Measurements from ENCODE around the gene GIMAP2.
"Not testable (repeated sequence)": the region's sequence is repeated elsewhere in the genome, so short reads cannot be mapped to it uniquely, and the experiment has no call there.

GIMAP2 gene

DNA sequence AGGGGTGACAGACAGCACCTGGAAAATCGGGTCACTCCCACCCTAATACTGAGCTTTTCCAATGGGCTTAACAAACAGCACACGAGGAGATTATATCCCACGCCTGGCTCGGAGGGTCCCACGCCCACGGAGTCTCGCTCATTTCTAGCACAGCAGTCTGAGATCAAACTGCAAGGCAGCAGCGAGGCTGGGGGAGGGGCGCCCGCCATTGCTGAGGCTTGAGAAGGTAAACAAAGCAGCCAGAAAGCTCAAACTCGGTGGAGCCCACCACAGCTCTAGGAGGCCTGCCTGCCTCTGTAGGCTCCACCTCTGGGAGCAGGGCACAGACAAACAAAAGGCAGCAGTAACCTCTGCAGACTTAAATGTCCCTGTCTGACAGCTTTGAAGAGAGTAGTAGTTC, 6.9 kb upstream of the GIMAP2 start:
- DNase-seq, result not testable (repeated sequence)

DNA sequence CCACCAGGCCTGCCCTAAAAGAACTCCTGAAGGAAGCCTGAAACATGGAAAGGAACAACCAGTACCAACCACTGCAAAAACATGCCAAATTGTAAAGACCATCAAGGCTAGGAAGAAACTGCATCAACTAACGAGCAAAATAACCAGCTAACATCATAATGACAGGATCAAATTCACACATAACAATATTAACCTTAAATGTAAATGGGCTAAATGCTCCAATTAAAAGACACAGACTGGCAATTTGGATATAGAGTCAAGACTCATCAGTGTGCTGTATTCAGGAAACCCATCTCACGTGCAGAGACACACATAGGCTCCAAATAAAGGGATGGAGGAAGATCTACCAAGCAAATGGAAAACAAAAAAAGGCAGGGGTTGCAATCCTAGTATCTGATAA, 5.1 kb upstream of the GIMAP2 start:
- DNase-seq, result not testable (repeated sequence)

DNA sequence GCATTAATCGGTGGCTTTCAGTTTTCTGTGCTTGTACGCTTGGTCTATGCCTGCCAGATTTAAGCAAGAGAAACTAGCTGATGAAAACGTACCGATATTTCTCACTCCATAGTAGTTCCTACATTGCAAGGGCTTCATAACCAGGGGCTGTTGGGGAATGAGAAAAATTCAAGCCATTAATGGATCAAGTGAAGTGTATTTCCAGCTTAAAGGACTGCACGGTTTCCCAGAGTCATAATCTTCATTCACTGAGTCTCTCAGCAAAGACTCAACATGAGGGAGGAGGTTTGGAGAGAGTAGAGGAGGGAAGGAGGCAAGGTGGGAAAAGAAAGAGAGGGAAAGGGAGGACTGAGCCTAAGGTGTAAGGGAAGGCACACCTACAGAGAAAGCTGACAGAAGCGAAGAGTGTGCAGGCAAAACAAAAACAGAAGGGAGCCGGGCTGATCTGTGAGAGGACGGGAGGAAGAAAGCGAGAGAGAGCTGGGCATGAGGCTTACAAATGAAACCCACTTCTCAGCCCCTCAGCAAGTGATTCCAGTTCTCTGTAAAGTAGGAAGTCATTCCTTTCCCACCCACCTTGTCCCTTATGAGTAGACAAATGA, 625 bp downstream of the GIMAP2 start:
- no peak for DNase-seq

DNA sequence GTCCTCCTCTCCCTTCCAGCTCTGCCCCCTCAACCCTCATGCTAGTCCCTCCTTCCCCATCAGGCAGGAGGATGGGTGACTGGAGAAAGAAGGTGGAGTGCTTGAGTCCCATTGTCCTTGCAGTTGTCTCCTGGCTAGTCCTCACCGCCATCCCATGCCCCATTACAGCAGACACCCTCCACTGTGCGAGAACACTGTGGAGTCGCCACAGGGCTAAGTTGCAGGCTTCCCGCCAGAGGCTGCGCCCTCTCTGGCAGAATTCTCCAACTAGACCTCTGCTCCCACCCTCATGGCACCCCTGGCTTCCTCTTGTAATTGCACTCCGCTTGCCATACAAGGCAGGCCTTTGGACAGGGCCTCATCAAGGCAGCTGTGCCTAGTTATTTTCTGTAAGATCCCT, 3.1 kb downstream of the GIMAP2 start:
- no peak for DNase-seq

DNA sequence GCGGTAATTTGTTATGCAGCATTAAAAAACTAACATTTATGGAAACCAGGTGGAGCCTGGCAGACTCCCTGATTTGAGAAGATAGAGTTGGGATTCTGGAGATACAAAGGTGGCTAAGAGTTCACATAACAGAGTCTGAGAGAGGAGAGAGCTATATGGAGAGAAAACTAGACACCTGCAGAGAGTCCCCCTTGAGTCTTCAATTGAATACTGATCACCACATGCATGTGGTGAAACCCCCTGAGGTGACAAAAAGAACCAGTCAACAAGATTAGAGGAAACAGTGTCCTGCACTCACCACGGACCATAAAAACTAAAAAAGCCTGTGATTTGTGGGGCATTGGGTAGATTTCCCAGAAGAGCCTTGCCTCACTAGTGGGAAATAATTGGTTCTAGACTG, 10.1 kb downstream of the GIMAP2 start:
- no peak for DNase-seq

DNA sequence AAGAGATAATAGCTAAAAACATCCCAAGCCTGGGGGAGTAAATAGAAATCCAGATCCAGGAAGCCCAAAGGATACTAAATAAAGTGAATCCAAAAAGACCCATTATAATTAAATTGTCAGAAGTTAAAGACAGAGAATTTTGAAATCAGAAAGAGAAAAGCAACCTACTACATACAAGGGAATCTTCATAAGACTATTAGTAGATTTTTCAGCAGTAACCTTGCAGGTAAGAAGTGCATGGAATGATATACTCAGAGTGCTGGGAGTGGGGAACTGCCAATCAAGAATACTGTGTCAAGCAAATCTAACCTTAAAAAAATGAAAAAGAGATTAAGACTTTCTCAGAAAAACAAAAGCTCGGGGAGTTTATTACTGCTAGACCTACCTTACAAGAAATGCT, 17.7 kb downstream of the GIMAP2 start:
- no peak for DNase-seq

DNA sequence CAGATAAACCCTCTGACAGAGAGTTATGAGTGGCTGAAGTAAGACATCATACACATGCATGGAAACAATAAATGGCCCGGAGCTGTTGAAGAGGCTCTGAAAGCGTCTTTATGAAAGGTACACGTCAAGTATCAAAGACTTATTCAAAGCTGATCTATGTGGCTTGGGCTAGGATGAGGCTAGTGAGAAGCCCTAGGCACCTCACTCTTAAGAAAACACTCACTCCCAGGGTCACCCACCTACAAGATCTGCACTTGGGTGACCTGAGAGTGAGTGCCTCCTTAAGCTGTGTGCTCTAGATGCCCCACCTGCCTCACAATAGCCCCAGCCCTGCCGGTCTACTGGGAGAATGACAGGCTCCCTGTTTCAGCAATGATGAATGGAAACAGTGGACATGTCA, 29.8 kb downstream of the GIMAP2 start:
- no peak for DNase-seq

DNA sequence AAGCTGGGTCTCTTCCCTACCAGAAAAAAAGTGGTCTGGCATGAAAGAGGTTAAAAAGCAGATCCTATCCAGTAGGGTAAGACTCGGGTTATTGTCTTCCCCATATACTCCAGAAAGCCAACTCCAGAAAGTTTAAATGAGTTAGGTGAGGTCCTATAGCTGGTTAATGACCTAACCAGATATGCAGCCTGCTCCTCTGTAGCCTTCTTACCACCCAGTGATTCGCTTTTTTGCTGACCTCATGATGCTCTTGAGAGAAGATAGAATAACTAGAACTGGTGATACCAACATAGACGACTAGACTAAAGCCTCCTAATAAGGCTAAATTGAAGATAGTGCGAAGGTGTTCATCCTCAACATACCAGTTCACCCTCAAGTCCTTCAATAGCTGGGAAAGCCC, 30.2 kb downstream of the GIMAP2 start:
- DNase-seq, result no peak

DNA sequence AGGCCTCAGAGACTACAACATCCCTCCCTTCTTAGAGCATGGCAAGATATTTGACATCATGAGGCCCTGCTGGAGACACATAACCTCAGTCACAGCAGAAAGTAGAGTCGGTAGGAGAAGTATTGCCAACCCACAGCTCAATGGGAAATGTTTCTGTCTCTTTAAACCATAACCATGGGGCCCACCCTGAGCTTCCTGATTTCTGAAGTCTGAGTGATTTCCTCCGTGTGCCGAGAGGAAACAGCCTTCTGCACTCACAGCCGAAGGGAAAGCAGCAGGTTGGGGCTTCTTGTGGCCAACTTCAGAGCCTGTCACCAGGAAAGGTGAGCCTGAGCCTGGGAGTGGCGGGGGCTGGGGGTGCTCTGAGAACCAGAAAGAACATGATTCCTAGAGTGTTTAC, 30.9 kb downstream of the GIMAP2 start, which contains the start of gene GIMAP1:
GIMAP1 (plus strand) TSS at position 246 of the 400 bp plus-strand sequence. CDS start 2,435 bp downstream, outside the sequence.
- no peak for DNase-seq

DNA sequence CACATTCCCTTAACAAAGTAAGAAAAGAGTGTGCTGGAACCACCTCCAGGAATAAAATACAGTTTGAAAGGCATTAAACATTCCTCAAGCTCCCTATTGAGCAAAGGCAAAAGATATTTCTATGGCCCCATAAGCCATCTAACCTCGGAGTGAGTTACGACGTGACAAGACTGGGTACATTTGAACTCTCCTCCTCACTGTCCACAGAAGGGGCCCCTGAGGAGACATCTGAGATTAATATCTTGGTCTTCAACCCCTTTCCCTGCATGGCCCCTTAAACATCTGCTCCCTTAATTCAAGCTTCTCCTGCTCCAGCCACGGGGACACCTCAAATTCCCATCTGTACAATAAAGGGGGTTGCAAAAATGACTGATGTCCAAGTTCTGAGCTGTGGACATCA, 31.4 kb downstream of the GIMAP2 start:
- DNase-seq, result no peak

DNA sequence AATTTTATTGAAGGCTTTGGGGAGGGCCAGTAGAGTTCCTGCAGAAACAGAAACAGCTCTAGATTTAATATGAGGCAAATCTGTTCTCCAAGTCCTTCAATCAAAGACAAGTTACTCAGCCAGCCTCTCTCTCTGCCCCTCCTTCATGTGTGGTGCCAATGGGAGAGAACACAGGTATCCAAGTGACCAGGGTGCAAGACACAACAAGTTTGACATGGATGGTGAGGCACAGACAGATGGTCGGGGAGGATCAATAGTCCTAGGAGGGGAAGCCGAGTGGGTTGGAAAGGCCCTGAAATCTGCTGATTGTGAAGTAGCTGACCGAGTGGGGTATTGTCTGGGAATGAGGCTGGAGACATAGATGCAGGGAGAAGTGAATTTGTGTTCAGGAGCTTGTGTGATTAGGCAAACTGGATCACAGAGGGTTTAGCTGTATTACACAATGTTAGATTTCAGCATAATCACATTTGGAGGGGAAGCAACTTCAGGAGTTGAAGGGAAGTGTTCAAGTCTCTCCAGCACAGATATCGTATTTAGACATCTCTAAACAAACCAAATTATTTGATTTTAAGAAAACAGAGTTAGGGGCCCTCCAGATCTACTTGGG, 32.4 kb downstream of the GIMAP2 start:
- DNase-seq, result no peak

DNA sequence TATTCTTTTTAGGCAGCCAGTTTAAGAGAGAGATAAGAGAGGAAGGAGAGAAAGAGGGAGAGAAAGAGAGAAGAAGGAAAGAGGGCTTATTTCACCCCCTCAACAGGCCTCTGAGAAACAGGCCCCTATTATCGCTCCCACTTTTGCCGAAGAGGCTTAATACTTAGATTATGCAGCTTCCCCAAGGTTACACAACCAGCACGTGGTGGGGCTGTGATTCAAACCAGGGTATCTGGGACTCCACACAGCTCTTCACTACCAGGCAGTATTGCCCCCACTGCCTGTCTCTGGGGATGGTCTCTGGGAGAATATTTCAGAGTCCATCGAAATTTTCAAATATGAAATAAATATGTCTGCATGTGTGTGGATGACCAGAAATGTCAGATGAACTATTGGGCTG, 33.9 kb downstream of the GIMAP2 start:
- DNase-seq, result no peak

DNA sequence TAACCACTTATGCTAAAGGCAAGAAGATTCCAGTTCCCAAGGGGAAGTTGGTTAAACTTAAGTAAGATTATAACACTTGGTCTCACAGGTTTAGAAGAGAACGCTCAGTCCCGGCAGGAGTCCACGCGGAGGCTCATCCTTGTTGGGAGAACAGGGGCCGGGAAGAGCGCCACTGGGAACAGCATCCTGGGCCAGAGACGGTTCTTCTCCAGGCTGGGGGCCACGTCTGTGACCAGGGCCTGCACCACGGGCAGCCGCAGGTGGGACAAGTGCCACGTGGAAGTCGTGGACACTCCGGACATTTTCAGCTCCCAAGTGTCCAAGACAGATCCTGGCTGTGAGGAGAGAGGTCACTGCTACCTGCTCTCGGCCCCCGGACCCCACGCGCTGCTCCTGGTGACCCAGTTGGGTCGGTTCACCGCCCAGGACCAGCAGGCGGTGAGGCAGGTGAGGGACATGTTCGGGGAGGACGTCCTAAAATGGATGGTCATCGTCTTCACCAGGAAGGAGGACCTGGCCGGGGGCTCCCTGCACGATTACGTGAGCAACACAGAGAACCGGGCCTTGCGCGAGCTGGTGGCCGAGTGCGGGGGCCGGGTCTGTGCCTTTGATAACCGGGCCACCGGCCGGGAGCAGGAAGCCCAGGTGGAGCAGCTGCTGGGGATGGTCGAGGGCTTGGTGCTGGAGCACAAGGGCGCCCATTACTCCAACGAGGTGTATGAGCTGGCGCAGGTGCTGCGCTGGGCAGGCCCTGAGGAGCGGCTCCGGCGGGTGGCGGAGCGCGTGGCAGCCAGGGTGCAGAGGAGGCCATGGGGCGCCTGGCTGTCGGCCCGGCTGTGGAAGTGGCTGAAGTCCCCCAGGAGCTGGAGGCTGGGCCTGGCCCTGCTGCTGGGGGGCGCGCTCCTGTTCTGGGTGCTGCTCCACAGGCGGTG, 34.7 kb downstream of the GIMAP2 start:
- no peak for DNase-seq

DNA sequence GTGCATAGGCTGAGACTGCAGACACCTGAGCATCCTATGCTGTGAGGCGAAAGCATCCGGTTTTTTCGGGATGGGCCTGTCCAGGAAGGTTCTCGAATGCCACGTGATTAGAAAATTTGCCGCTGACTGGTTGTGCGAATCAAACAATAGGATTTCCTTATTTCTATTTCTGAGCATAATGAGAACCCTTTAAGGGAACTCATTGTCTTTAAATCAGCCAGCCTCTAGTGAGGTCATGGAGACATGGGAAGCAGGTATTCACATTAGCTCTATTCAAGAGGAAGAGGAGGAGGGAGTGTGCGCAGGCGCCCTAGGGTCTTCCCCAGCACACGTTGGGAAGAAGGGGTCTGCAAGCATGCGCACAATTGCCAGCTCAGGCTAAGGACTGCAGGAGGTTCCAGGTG, 36.5 kb downstream of the GIMAP2 start:
- DNase-seq, result no peak

DNA sequence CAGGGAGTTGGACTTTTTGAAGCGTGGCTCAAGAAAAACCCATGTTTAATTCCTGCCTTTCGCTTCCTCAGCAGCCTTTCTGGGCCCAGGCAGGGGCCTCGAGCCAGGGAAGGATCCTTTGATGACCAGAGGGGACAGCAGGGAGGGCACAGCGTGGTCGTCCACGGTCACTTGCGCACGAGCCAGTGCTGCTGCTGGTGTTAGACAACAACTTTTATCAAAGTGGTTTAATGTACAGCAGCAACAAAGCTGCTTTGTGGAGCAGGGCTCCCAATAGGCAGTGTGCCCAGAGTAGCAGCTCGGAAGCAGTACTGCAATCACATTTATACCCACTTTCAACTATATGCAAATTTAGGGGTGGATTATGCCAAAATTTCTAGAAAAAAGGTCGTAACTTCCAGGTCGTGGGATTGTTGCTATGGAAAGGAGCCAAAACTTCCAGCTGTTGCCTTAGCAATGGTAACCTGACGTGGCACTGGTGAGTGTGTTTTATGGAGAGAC, 37.0 kb downstream of the GIMAP2 start:
- no peak for DNase-seq

DNA sequence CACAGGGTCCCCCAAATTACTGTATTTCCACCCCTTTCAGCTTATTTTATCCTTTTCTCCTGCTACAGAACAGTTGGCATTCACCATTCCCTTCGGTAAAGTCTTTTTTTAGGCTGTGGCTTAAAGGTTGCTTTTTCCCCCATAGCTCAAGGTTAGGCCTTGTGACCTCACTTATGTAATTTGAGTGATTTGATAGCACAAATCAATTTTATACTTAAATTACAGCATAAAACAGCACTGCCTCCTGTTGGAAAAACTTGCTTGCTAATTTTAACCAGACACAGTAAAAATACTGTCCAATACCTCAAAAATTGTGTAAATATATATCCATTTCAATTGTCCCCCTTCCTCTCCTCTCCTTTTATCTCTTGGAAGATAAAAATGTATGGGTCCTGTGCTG, 38.0 kb downstream of the GIMAP2 start:
- no peak for DNase-seq

DNA sequence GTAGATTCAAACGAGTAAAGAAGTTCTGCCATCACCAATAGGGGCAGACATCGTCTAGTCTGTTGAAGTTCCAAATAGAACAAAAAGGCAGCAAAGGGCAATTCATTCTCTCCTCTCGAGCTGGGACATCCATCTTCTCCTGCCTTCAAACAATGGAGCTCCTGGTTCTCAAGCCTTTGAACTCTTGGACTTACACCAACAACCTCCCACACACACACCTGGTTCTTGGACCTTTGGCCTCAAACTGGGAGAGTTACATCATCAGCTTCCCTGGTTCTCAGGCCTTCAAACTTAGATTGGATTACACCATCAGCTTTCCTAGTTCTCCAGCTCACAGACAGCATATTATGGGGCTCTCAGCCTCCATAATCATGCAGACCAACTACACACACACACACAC, 41.9 kb downstream of the GIMAP2 start:
- DNase-seq, result no peak

DNA sequence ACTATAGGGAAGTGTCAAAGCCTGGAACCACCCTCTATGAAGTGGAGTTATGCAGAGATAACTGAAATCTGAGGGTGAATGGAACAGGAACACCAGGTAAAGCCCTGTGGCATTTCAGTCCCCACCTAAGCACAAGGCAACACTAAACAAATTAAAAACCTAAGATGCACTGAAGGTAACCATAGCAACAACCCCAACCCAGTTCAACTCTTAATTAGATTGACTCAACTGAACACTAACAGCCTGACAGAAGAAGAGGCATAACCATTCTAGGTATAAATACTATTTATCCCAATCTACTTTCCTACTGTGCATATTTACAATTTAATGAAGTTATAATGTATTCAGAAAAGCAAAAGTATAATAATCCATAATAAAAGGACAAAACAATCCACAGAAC, 42.5 kb downstream of the GIMAP2 start:
- DNase-seq, result no peak

DNA sequence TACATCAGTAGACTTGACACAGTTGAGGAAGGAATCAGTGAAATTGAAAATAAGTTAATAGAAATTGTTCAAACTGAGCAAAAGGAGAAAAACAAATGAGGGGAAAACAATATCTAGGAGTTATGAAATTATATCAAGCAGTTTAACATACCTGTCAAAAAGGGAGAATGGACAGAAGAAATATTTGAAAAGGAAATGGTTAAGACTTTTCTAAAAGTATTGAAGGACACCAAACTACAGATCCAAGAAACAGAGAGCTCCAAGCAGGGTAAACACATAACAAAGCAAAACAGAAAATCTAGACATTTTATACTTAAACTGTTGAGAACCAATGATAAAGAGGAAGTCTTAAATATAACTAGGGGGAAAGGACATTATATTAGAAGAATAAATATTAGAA, 43.1 kb downstream of the GIMAP2 start:
- no peak for DNase-seq

DNA sequence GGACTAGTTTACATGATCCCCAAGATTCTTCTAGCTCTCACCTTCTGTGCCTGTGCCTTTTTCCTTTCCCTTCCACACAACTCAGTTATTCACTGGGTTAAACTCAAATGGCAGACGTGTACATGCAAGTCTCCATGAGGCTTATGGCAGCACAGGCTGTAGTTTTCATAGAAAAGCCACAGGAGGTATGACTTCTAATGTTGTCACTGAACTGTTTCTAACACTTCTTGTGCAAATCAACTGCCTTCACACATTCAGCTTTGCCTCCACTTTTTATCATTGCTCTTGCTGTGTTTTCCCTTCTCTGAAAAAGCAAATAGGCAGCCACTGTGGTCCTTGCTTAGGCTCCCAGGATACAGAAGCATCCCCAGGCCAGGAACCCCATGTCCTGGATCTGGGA, 46.4 kb downstream of the GIMAP2 start:
- no peak for DNase-seq

DNA sequence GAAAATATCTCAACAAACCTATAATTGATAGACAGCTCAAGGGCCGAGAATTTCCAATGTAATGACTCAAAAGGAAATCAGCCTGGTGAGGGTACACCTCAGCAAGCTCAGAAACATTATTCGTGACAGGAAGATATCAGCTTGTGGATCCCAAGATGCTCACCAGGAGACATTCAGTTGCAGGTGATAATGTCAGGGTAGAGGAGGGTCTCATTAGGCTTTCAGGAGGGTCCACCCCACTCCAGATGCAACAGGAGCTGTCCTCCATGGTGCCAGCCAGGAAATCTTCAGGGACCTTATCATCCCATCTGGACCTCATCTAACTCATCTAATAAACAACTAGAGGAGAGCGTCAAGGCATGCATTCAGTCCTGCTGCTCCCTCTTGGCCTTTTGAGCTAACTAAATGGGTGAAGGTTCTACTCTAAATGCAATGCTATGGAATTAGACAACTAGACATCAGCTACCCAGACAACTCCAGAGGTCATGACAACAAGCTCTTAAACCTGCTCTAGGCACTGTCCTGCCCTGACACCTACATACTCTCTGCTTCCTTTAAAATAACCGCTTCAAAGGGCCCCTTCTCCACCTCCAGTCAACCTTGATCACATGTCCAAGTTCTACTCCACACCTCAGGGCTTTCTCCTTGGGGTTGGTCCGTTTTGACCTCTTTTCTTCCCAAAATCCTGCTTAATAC, 47.4 kb downstream of the GIMAP2 start:
- no peak for DNase-seq

DNA sequence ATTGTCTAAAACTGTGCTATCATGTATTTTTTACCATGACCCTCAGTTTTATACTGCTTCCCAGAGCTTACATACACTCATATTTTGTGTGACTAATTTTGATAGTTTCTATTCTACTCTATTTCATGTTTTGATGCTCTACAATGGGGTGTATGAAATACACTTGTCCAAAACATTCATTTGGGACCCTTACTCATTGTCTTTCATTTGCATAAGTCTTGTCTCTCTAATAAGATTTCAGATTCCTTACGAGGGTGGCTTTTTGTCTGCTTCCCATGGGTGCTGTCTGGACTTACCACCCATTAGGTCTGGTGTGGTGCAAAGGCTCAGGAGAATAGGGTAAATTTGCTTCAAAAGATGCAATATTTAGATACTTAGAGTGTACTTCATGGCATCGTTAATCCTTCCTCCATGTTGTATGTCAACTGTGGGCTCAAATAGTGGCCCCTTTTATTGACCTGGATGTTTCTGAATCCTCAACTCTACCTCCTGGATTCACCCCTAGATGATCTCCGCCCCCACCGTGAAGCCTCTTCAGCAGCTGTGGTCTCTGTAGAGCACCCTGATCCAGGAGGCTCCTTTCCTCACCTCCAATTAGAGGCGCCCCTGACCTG, 48.1 kb downstream of the GIMAP2 start:
- no peak for DNase-seq

DNA sequence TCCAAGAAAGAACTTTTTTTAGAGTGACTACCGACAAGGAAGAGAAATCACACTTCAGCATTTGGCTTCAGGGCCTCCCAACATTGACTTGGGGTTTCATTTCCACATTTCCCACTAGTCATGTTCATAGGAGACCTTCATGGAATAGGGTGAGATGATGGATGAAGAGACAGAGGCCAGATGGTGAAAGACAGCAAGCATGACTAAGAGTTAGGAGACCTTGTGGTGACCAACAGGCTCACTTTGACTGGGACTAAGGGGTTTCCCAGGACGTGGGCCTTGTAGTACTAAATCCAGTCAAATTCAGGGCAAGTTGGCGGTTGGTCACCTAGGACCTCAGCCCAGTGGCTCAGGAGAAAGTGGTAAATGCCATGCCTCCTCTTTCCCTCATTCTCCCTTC, 48.7 kb downstream of the GIMAP2 start:
- DNase-seq, result no peak
